HG03558 (cell line): ENCODE results near the gene ATP7B.
"Not testable (repeated sequence)": the region's sequence is repeated elsewhere in the genome, so short reads cannot be mapped to it uniquely, and the experiment has no call there.

Experiments
- ATAC-seq: cut with Tn5 transposase; IDR thresholded peaks from one replicate; pipeline ENCODE4 v1.9.1; 2021; ENCODE audit warnings: moderate number of reproducible peaks; ENCODE audit not compliant: unreplicated experiment; ENCODE audit errors: extremely low read depth

Gene ATP7B

GRCh38 chr13:51925865-51926527 is 85.3 kb downstream of the ATP7B start:
- ATAC-seq: no peak

- no peak for ATAC-seq
Observed at GRCh38 chr13:51924756-51925544, 86.3 kb downstream of the ATP7B start.

GRCh38 chr13:51923983-51924539 is 87.2 kb downstream of the ATP7B start:
- ATAC-seq: no peak

GRCh38 chr13:51922771-51923480 is 88.3 kb downstream of the ATP7B start:
- ATAC-seq: no peak

- no peak for ATAC-seq
Observed at GRCh38 chr13:51921790-51922740, 89.2 kb downstream of the ATP7B start.

- ATAC-seq: no peak
Observed at GRCh38 chr13:51920786-51921185, 90.5 kb downstream of the ATP7B start.

GRCh38 chr13:51920267-51920666 is 91.0 kb downstream of the ATP7B start:
- no peak for ATAC-seq

GRCh38 chr13:51919531-51919930 is 91.7 kb downstream of the ATP7B start:
- no peak for ATAC-seq

- no peak for ATAC-seq
Observed at GRCh38 chr13:51916962-51917361, 94.3 kb downstream of the ATP7B start.

GRCh38 chr13:51916051-51916818 is 95.0 kb downstream of the ATP7B start:
- no peak for ATAC-seq

- no peak for ATAC-seq
Observed at GRCh38 chr13:51914137-51914493, 97.1 kb downstream of the ATP7B start.

- no peak for ATAC-seq
Observed at GRCh38 chr13:51913421-51914136, 97.7 kb downstream of the ATP7B start.

GRCh38 chr13:51912511-51913225 is 98.6 kb downstream of the ATP7B start:
- ATAC-seq: no peak

GRCh38 chr13:51912091-51912490 is 99.2 kb downstream of the ATP7B start:
- no peak for ATAC-seq

GRCh38 chr13:51910508-51910907 is 100.7 kb downstream of the ATP7B start:
- ATAC-seq: no peak

- not testable (repeated sequence) for ATAC-seq
Observed at GRCh38 chr13:51909265-51909664, 102.0 kb downstream of the ATP7B start.

- ATAC-seq: no peak
Observed at GRCh38 chr13:51907040-51907732, 104.1 kb downstream of the ATP7B start.
